Measurements from ENCODE around the gene GRIA4. TPM values are rescaled to one million over a fixed set of nuclear protein-coding genes. Genes with fewer than 3 reads are reported as not detected.

The GRIA4 gene
- total RNA-seq, 4 donors from 2014 or later: not detected

DNA sequence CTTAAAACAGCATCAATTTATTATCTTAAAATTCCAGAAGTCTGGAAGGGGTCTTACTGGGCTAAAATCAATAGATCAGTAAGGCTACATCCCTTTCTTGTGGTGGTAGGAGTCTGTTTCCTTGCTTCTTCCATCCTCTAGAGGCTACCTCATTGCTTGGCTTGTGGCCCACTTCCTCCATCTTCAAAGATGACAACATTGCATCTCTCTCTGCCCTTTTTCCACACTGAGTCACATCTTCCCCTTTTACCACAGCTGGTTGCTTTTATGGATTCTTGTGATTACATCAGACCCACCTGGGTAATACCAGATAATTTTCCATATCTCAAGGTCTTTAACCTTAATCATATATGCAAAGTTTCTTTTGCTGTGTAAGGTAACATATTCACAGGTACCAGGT is 60.9 kb downstream of the GRIA4 start:
- Histone ChIP-seq H3K9me3 (no peaks in the 10 kb centered on the region), H3K4me1 (no peaks in the 10 kb centered on the region), H3K27me3 (no peaks in the 10 kb centered on the region), H3K36me3 (no peaks in the 10 kb centered on the region), H3K4me3 (no peak overlapping the region), H3K27ac (no peak overlapping the region)
- intact Hi-C loops (cut with DNase I): no loop called here
- TF ChIP-seq POLR2A (IDR thresholded peaks at IDR 0.05): no peak
- TF ChIP-seq, protein P1, sequence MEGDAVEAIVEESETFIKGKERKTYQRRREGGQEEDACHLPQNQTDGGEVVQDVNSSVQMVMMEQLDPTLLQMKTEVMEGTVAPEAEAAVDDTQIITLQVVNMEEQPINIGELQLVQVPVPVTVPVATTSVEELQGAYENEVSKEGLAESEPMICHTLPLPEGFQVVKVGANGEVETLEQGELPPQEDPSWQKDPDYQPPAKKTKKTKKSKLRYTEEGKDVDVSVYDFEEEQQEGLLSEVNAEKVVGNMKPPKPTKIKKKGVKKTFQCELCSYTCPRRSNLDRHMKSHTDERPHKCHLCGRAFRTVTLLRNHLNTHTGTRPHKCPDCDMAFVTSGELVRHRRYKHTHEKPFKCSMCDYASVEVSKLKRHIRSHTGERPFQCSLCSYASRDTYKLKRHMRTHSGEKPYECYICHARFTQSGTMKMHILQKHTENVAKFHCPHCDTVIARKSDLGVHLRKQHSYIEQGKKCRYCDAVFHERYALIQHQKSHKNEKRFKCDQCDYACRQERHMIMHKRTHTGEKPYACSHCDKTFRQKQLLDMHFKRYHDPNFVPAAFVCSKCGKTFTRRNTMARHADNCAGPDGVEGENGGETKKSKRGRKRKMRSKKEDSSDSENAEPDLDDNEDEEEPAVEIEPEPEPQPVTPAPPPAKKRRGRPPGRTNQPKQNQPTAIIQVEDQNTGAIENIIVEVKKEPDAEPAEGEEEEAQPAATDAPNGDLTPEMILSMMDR (IDR thresholded peaks at IDR 0.05): no peak
- DNase-seq: no peak

DNA sequence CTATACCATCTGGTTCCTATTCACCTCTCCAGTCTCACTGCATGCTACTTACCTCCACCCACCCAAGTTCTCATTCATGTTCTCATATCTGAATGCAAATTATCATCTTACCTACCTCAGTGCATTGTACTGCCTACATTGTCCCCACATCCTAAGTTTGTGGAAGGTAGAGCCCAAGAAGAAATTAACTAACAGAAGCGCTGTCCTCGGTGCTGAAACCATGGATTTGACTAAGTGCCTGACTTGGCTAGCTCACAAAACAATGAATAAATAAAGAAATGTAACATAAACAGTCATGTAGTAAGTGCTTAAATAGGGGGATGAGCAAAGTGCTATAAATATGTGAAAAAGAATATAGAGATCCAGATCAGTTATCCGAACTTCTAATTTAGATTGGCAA is 63.2 kb downstream of the GRIA4 start:
- 21 to 22% methylated on average over 3 of the region's 3 CpGs for WGBS, 2 donors
- TF ChIP-seq, protein P1 (IDR thresholded peaks at IDR 0.05): no peak
- no peak for TF ChIP-seq POLR2A (IDR thresholded peaks at IDR 0.05)
- H3K27ac ChIP-seq: no peak overlapping the region
- intact Hi-C loops (cut with DNase I): no loop called here
- no peak for DNase-seq
- H3K36me3 ChIP-seq: no peaks in the 10 kb centered on the region
- no peak overlapping the region for H3K4me3 ChIP-seq
- no peaks in the 10 kb centered on the region for H3K27me3 ChIP-seq
- H3K9me3 ChIP-seq: no peaks in the 10 kb centered on the region
- no peaks in the 10 kb centered on the region for H3K4me1 ChIP-seq

DNA sequence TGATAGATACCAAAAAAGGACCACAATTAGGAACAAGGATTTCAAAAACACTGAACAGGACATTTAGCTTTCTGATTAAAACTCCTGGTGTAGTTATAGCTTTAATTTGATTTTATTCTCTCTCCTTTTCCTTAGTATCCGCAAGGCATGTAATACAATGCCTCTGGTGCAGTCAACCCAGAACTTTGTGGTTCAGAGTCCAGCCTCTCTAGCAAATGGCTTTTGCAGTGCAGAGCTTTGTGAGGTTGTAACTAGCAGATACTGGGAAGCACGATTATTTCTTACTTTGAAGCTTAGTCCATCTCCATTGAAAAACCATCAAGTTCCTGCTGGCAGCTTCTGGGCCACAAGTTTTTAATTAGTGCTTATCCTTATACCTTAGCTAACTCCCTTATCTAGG is 79.8 kb downstream of the GRIA4 start:
- no peaks in the 10 kb centered on the region for H3K36me3 ChIP-seq
- TF ChIP-seq POLR2A (IDR thresholded peaks at IDR 0.05): no peak
- TF ChIP-seq, protein P1 (IDR thresholded peaks at IDR 0.05): no peak
- intact Hi-C loops (cut with DNase I): no loop called here
- H3K4me1 ChIP-seq: no peaks in the 10 kb centered on the region
- H3K4me3 ChIP-seq: no peak overlapping the region
- no peaks in the 10 kb centered on the region for H3K9me3 ChIP-seq
- DNase-seq: no peak
- WGBS, 2 donors: 76 to 77% methylated on average over 2 of the region's 2 CpGs
- no peaks in the 10 kb centered on the region for H3K27me3 ChIP-seq
- H3K27ac ChIP-seq: no peak overlapping the region

DNA sequence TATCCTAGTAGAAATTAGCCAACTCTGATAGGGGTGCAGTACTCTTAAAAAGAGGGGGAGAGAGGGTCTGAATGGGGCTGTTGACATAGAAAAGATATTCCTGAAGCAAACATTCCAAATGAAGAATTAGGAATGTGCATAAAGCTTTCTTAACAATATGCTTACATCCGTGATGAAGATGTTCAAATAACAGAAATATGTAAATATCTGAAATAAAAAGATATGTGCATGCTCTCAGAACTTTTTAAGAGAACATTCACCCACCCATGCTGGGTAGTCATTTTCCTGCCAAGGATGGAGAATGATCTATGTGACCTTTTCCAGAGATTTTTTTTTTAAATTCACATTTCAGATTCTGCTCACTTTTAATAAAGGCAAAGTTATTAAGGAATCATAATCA is 80.6 kb downstream of the GRIA4 start:
- 38 to 54% methylated on average over 1 of the region's 1 CpG for WGBS, 2 donors

DNA sequence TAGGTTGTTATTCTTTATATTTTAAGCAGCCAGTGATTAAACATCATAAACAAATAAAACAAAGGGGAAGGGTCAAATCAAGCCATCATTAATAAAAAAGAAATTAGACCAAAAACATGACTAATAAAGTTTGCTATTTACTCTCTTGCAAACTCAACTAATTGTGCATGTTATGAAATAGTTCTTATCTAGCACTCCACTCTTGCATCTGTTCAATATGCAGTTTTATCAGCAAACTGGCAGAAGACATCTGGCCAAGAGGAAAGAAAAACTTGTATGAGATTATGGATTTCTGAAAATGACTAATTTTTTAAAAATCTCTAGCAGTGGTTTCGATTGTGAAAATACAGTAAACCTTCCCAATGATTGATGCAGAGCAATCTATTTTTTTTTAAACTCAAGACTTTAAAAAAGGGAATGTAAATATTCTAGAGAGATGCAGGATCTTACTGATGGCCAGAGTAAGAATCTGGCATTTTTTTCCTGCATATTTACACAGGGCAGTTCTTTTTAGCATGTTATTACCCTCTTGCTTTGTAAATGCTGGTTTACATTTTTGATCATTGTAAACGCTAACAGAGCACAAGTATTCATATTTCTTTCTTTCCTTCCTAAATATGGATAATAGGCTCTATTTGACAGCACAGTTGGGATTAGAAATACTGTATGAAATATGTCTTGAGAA is 83.3 kb downstream of the GRIA4 start:
- DNase-seq: no peak
- Histone ChIP-seq H3K9me3 (no peaks in the 10 kb centered on the region), H3K4me3 (no peak overlapping the region), H3K4me1 (no peaks in the 10 kb centered on the region), H3K36me3 (no peaks in the 10 kb centered on the region), H3K27ac (no peak overlapping the region), H3K27me3 (no peaks in the 10 kb centered on the region)
- no peak for TF ChIP-seq POLR2A (IDR thresholded peaks at IDR 0.05)
- TF ChIP-seq, protein P1 (IDR thresholded peaks at IDR 0.05): no peak
- intact Hi-C loops (cut with DNase I): no loop called here
- 29 to 49% methylated on average over 2 of the region's 2 CpGs for WGBS, 2 donors

More for the DNA sequence above, 80.6 kb downstream of the GRIA4 start:
- intact Hi-C loops (cut with DNase I): no loop called here
- Histone ChIP-seq H3K4me3 (no peak overlapping the region), H3K4me1 (no peaks in the 10 kb centered on the region), H3K36me3 (no peaks in the 10 kb centered on the region), H3K27ac (no peak overlapping the region), H3K27me3 (no peaks in the 10 kb centered on the region), H3K9me3 (no peaks in the 10 kb centered on the region)
- TF ChIP-seq, protein P1 (IDR thresholded peaks at IDR 0.05): no peak
- TF ChIP-seq POLR2A (IDR thresholded peaks at IDR 0.05): no peak
- DNase-seq: no peak
